Measurements from ENCODE around the gene PCSK9. TPM values are rescaled to one million over a fixed set of nuclear protein-coding genes. Genes with fewer than 3 reads are reported as not detected.

Gene PCSK9
- total and polyA plus RNA-seq, 7 donors: under 0.01 to 0.03 TPM; not detected in 5

DNA sequence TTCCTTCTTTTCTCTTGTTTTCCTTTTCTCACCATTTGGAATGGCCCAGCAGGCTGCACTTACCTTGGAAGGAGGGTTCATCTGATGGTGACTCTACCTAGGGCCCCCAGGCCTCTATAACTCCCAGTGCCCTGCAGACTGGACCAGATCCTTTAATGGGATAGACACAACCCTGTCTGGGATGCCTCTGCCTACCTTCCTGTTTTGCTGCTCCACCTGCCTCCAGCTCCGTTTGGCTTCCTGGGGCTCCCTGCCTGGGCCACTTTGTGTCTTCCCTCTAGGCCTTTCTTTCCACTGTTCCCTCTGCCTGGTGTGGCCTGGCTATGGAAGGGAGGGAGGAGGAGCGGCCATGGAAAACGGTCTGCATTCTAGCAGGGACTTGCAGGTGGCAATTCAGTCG lies 7.5 kb downstream of the PCSK9 start:
- no peaks in the 10 kb centered on the region for H3K27me3 ChIP-seq (ENCODE audit: insufficient read depth in 3 of 3, low read length in 2 of 3)
- no peak overlapping the region for H3K4me3 ChIP-seq
- no peaks in the 10 kb centered on the region for H3K4me1 ChIP-seq
- TF ChIP-seq, protein P1, sequence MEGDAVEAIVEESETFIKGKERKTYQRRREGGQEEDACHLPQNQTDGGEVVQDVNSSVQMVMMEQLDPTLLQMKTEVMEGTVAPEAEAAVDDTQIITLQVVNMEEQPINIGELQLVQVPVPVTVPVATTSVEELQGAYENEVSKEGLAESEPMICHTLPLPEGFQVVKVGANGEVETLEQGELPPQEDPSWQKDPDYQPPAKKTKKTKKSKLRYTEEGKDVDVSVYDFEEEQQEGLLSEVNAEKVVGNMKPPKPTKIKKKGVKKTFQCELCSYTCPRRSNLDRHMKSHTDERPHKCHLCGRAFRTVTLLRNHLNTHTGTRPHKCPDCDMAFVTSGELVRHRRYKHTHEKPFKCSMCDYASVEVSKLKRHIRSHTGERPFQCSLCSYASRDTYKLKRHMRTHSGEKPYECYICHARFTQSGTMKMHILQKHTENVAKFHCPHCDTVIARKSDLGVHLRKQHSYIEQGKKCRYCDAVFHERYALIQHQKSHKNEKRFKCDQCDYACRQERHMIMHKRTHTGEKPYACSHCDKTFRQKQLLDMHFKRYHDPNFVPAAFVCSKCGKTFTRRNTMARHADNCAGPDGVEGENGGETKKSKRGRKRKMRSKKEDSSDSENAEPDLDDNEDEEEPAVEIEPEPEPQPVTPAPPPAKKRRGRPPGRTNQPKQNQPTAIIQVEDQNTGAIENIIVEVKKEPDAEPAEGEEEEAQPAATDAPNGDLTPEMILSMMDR (IDR thresholded peaks at IDR 0.05): no peak
- no peak overlapping the region for H3K27ac ChIP-seq
- 83 to 87% (median 85%) methylated on average over 4 of the region's 4 CpGs for WGBS, 3 donors
- DNase-seq (no peak), ATAC-seq (no peak)
- H3K36me3 ChIP-seq (ENCODE audit: insufficient read depth in 1 of 2, low read depth in 1 of 2): no peaks in the 10 kb centered on the region
- H3K9me3 ChIP-seq: no peaks in the 10 kb centered on the region
- intact Hi-C loops (cut with DNase I): no loop called here

DNA sequence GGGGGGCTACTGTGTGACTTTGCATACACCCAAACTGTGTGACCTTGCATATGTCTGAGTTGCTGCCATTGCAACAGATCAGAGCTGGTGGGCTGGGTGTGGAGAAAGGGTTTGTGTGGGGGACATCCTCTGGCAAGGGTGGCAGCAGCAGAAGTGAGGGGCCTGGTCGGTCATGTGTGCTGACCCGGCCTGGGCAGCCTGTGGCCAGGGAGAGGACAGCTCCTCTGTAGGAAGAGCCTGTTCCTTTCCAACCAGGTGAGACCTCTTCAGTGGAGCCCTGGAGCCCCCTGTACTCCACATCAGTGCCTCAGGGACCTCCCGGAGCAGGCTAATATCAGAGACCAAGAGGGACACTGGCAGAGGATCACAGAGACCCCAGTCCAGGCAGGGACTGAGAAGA lies 8.3 kb downstream of the PCSK9 start:
- H3K4me3 ChIP-seq: no peak overlapping the region
- intact Hi-C loops (cut with DNase I): no loop called here
- H3K4me1 ChIP-seq: peaks cover under 1% of the 10 kb centered on the region
- WGBS, 3 donors: 95 to 100% (median 100%) methylated on average over 3 of the region's 3 CpGs
- TF ChIP-seq, protein P1 (IDR thresholded peaks at IDR 0.05): no peak
- ATAC-seq: no peak
- DNase-seq: no peak
- H3K27ac ChIP-seq: no peak overlapping the region
- H3K36me3 ChIP-seq (ENCODE audit: insufficient read depth in 1 of 2, low read depth in 1 of 2): no peaks in the 10 kb centered on the region
- no peaks in the 10 kb centered on the region for H3K27me3 ChIP-seq (ENCODE audit: insufficient read depth in 3 of 3, low read length in 2 of 3)
- H3K9me3 ChIP-seq: no peaks in the 10 kb centered on the region

DNA sequence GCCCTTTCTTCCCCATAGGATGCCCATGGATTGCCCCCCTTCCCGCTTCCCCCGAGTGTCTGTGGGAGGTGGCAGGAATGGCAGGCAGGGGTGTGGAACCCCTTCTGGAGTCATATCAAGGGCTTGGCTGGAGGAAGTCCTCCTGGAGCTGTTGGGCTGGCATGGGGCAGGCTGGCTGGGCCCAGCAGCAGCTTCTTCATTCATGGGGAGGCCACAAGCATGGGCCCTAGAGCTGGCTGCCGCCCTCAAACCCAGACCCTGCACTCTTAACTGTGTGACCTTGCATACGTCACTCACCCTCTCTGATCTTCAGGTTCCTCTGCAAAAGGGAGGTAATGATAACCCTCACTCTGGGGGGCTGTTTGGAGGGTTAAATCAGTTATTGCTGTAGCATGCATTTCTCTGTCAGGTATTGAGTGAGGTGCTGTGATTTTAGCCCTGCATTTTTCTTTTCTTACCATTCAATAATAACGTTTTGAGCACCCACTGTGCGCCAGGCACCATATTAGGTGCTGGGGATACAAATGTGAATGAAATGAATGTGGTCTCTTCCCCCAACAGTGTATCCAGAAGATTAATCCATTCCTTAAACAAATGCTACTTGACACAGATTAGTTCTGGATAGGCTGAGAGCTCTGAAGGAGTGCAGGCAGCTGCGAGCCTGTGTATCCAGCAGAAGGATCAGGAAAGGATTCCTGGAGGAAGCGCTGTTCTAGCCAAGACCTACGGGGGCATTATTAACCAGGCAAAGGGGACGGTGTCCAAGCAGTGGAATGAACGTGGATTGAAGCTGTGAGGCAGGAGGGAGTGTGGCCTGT lies 9.3 kb downstream of the PCSK9 start:
- intact Hi-C loops (cut with DNase I): no loop called here
- Histone ChIP-seq H3K4me3 (no peak overlapping the region), H3K27me3 (ENCODE audit: insufficient read depth in 3 of 3, low read length in 2 of 3) (no peaks in the 10 kb centered on the region), H3K27ac (no peak overlapping the region), H3K9me3 (no peaks in the 10 kb centered on the region), H3K4me1 (peaks cover 10% of the 10 kb centered on the region), H3K36me3 (ENCODE audit: insufficient read depth in 1 of 2, low read depth in 1 of 2) (no peaks in the 10 kb centered on the region)
- DNase-seq (no peak), ATAC-seq (no peak)
- WGBS, 3 donors: 83 to 89% (median 87%) methylated on average over 11 of the region's 11 CpGs
- TF ChIP-seq, protein P1 (IDR thresholded peaks at IDR 0.05): no peak

DNA sequence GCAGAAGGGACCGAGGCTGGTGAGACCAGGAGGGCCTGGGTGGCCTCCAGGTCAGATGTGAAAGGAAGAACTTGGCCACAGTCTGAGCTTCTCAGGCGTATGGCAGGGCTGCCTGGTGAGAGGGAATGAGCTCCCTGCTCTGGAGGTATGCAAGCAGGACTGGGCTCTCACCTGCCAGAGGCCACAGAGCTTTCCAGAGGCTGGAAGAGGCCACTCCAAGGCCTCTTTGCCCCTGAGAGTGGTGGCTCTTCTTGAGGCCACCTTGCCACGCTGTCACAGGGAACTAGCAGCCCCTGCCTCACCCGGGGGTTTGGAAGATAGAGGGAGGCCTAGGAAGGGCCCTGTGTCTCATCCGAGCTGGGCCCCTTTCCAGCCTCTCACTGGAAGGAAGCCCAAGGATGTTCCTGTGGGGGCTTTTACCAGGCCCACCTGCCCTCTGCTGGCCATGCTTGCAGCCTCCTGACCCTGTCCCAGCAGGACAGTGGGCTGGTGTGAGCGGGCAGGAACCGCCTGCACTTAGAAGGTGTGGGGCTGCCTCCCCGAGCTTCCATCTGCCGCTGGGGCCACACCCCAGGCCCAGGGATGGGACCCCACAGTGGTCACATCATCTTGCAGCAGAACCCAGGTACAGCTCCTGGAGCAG lies 10.0 kb downstream of the PCSK9 start:
- H3K4me1 ChIP-seq: peaks cover 10% of the 10 kb centered on the region
- no peaks in the 10 kb centered on the region for H3K9me3 ChIP-seq
- DNase-seq: no peak
- ATAC-seq: no peak
- H3K27ac ChIP-seq: no peak overlapping the region
- no peaks in the 10 kb centered on the region for H3K36me3 ChIP-seq (ENCODE audit: insufficient read depth in 1 of 2, low read depth in 1 of 2)
- intact Hi-C loops (cut with DNase I): no loop called here
- TF ChIP-seq, protein P1 (IDR thresholded peaks at IDR 0.05): no peak
- no peaks in the 10 kb centered on the region for H3K27me3 ChIP-seq (ENCODE audit: insufficient read depth in 3 of 3, low read length in 2 of 3)
- no peak overlapping the region for H3K4me3 ChIP-seq
- WGBS, 3 donors: 67 to 76% (median 73%) methylated on average over 8 to 9 of the region's 9 CpGs
